Measurements from ENCODE around the gene NUP58. TPM values are rescaled to one million over a fixed set of nuclear protein-coding genes. Genes with fewer than 3 reads are reported as not detected.

The NUP58 gene
- 22.0 TPM for total RNA-seq
- long read RNA-seq, full-length matches to known transcripts: 34 of 43 reads
- long read RNA-seq, partial matches to known transcripts: 5 of 43 reads
- long read RNA-seq, other reads (novel, unspliced or antisense): 4 of 43 reads

GRCh38 chr13:25301347-25302113 lies at the start of gene NUP58:
Gene NUP58 (plus strand): TSS chr13:25301625. CDS start chr13:25301774, 149 bp downstream.
- ATAC-seq (ENCODE audit: poor library complexity) (peak; percentile 100), DNase-seq (peak; percentile 98)
- intact Hi-C loops (cut with DNase I): no loop called here

- DNase-seq: no peak
- no peak for ATAC-seq (ENCODE audit: poor library complexity)
These were observed 49.2 kb upstream of the NUP58 start for GRCh38 chr13:25252225-25252624.

GRCh38 chr13:25252752-25253151 lies 48.7 kb upstream of the NUP58 start:
- no peak for DNase-seq
- intact Hi-C loops (cut with DNase I): no loop called here
- no peak for ATAC-seq (ENCODE audit: poor library complexity)

More at GRCh38 chr13:25252225-25252624, 49.2 kb upstream of the NUP58 start:
- intact Hi-C loops (cut with DNase I): no loop called here

- intact Hi-C loops (cut with DNase I): no loop called here
- no peak for ATAC-seq (ENCODE audit: poor library complexity)
These were observed 47.7 kb upstream of the NUP58 start for GRCh38 chr13:25253702-25254101.

GRCh38 chr13:25262261-25262660 lies 39.2 kb upstream of the NUP58 start:
- intact Hi-C loops (cut with DNase I): no loop called here
- DNase-seq (no peak), ATAC-seq (ENCODE audit: poor library complexity) (no peak)

More at GRCh38 chr13:25253702-25254101, 47.7 kb upstream of the NUP58 start:
- DNase-seq: no peak

- no peak for ATAC-seq (ENCODE audit: poor library complexity)
- intact Hi-C loops (cut with DNase I): no loop called here
- DNase-seq: no peak
These were observed 34.7 kb upstream of the NUP58 start for GRCh38 chr13:25266706-25267105.

GRCh38 chr13:25267715-25268114 lies 33.7 kb upstream of the NUP58 start:
- DNase-seq (no peak), ATAC-seq (ENCODE audit: poor library complexity) (no peak)
- intact Hi-C loops (cut with DNase I): no loop called here

GRCh38 chr13:25268561-25268960 lies 32.9 kb upstream of the NUP58 start:
- ATAC-seq (ENCODE audit: poor library complexity) (no peak), DNase-seq (no peak)
- intact Hi-C loops (cut with DNase I): no loop called here

- DNase-seq: no peak
- no peak for ATAC-seq (ENCODE audit: poor library complexity)
- intact Hi-C loops (cut with DNase I): no loop called here
These were observed 24.7 kb upstream of the NUP58 start for GRCh38 chr13:25276748-25277147.

- no peak for DNase-seq
- ATAC-seq (ENCODE audit: poor library complexity): no peak
- intact Hi-C loops (cut with DNase I): no loop called here
These were observed 21.0 kb upstream of the NUP58 start for GRCh38 chr13:25280396-25280795.

- peak; percentile 60 for ATAC-seq (ENCODE audit: poor library complexity)
These were observed 20.1 kb upstream of the NUP58 start for GRCh38 chr13:25281193-25281934.

GRCh38 chr13:25281935-25282332 lies 19.5 kb upstream of the NUP58 start:
- DNase-seq (no peak), ATAC-seq (ENCODE audit: poor library complexity) (no peak)
- intact Hi-C loops (cut with DNase I): no loop called here

More at GRCh38 chr13:25281193-25281934, 20.1 kb upstream of the NUP58 start:
- DNase-seq: no peak
- intact Hi-C loops (cut with DNase I): no loop called here

GRCh38 chr13:25286308-25286968 lies 15.0 kb upstream of the NUP58 start:
- ATAC-seq (ENCODE audit: poor library complexity) (peak; percentile 65), DNase-seq (no peak)
- intact Hi-C loops (cut with DNase I): no loop called here

- intact Hi-C loops (cut with DNase I): no loop called here
- ATAC-seq (ENCODE audit: poor library complexity): peak; percentile 99
These were observed 14.2 kb upstream of the NUP58 start, which contains the start of gene MTMR6 for GRCh38 chr13:25286969-25287961. Gene MTMR6 (minus strand): TSS chr13:25287488. CDS start chr13:25287247, 241 bp downstream.

GRCh38 chr13:25288966-25289365 lies 12.5 kb upstream of the NUP58 start:
- DNase-seq: no peak
- ATAC-seq (ENCODE audit: poor library complexity): no peak
- intact Hi-C loops (cut with DNase I): no loop called here

More at GRCh38 chr13:25286969-25287961, 14.2 kb upstream of the NUP58 start, which contains the start of gene MTMR6:
- peak; percentile 96 for DNase-seq

- ATAC-seq (ENCODE audit: poor library complexity): no peak
- intact Hi-C loops (cut with DNase I): no loop called here
- no peak for DNase-seq
These were observed 9.7 kb upstream of the NUP58 start for GRCh38 chr13:25291691-25292090.

- intact Hi-C loops (cut with DNase I): no loop called here
- no peak for DNase-seq
These were observed 9.1 kb upstream of the NUP58 start for GRCh38 chr13:25292301-25292700.

GRCh38 chr13:25295228-25295627 lies 6.2 kb upstream of the NUP58 start:
- no peak for DNase-seq
- intact Hi-C loops (cut with DNase I): no loop called here
- ATAC-seq (ENCODE audit: poor library complexity): no peak

More at GRCh38 chr13:25292301-25292700, 9.1 kb upstream of the NUP58 start:
- ATAC-seq (ENCODE audit: poor library complexity): peak; percentile 14
